Thoracic aorta (tissue), 2 donors: Measurements from ENCODE around the gene NR3C2. TPM values are rescaled to one million over a fixed set of nuclear protein-coding genes. Genes with fewer than 3 reads are reported as not detected.

Experiments used
- ATAC-seq: fragments of 150-250 bp; one replicate; pipeline ENCODE4 v1.8.0; 2017; ENCODE audit warnings: low read depth; ENCODE audit not compliant: insufficient number of reproducible peaks, low FRiP score
- DNase-seq: peaks from one replicate; pipeline ENCODE4 v3.0.0-alpha.2; 2020; ENCODE audit warnings: low spot score
- H3K27ac ChIP-seq, 2 donors: fragments of 200-600 bp; sonication (generic); 1 replicate in 1 of 2; 2 replicates in 1 of 2; pipeline ENCODE4 v1.5.1; 2016; ENCODE audit warnings: mild to moderate bottlenecking in 2 of 2, moderate library complexity in 2 of 2
- H3K27me3 ChIP-seq: fragments of 200-600 bp; sonication (generic); replicated peaks from 2 replicates; pipeline ENCODE4 v1.6.0; 2016; ENCODE audit warnings: mild to moderate bottlenecking; ENCODE audit not compliant: insufficient read depth
- H3K36me3 ChIP-seq: fragments of 200-600 bp; sonication (generic); one replicate; pipeline ENCODE4 v1.5.1; 2016
- H3K4me1 ChIP-seq, 2 donors: fragments of 200-600 bp; sonication (generic); 1 replicate in 1 of 2; 2 replicates in 1 of 2; pipeline versions ENCODE4 v1.5.1 to v1.6.0; 2016; ENCODE audit warnings: low read depth in 2 of 2, mild to moderate bottlenecking in 1 of 2; ENCODE audit not compliant: control insufficient read depth in 1 of 2
- H3K4me3 ChIP-seq: fragments of 200-600 bp; sonication (generic); 2 replicates; pipeline ENCODE4 v1.5.1; 2016; ENCODE audit warnings: mild to moderate bottlenecking
- H3K9me3 ChIP-seq: fragments of 200-600 bp; sonication (generic); 2 replicates; pipeline ENCODE4 v1.5.1; 2016
- CTCF ChIP-seq: fragments of 200-600 bp; sonication (generic); IDR thresholded peaks from one replicate; pipeline ENCODE4 v1.5.1; 2019; ENCODE audit warnings: antibody characterized with exemption
- total RNA-seq, 2 donors: library from RNA; depleted of rRNA; stranded (reverse); fragments of >200 nt; gene quantifications; one replicate each; pipeline versions ENCODE4 v1.1.0 to v1.2.3, GENCODE V29; 2016

The NR3C2 gene
- total RNA-seq, 2 donors from 2014 or later, result 11.2 to 18.1 TPM

GRCh38 chr4:148162519-148162918 is 279.7 kb downstream of the NR3C2 start:
- no peak for TF ChIP-seq CTCF
- no peak for ATAC-seq
- H3K27ac ChIP-seq, result no peak overlapping the region
- H3K4me1 ChIP-seq, result peaks cover 8 to 38% of the 10 kb centered on the region in 2 donors
- H3K36me3 ChIP-seq, result no peaks in the 10 kb centered on the region
- no peaks in the 10 kb centered on the region for H3K9me3 ChIP-seq
- H3K4me3 ChIP-seq, result no peak overlapping the region
- no peaks in the 10 kb centered on the region for H3K27me3 ChIP-seq
- DNase-seq, result no peak

- H3K9me3 ChIP-seq, result no peaks in the 10 kb centered on the region
- no peaks in the 10 kb centered on the region for H3K36me3 ChIP-seq
- peaks cover 8 to 32% of the 10 kb centered on the region in 2 donors for H3K4me1 ChIP-seq
- H3K27me3 ChIP-seq, result no peaks in the 10 kb centered on the region
- H3K27ac ChIP-seq, result no peak overlapping the region
- H3K4me3 ChIP-seq, result no peak overlapping the region
- DNase-seq (no peak), ATAC-seq (no peak)
- no peak for TF ChIP-seq CTCF
Measured at GRCh38 chr4:148161601-148162000, 280.6 kb downstream of the NR3C2 start.

GRCh38 chr4:148159793-148160192 is 282.4 kb downstream of the NR3C2 start:
- Histone ChIP-seq H3K9me3 (no peaks in the 10 kb centered on the region), H3K4me3 (no peak overlapping the region), H3K4me1 (peaks cover 4 to 25% of the 10 kb centered on the region in 2 donors), H3K36me3 (no peaks in the 10 kb centered on the region), H3K27me3 (no peaks in the 10 kb centered on the region), H3K27ac (no peak overlapping the region)
- ATAC-seq (no peak), DNase-seq (no peak)
- TF ChIP-seq CTCF, result no peak

GRCh38 chr4:148154769-148155168 is 287.4 kb downstream of the NR3C2 start:
- no peaks in the 10 kb centered on the region for H3K27me3 ChIP-seq
- no peaks in the 10 kb centered on the region for H3K4me1 ChIP-seq
- no peak for TF ChIP-seq CTCF
- no peak overlapping the region for H3K27ac ChIP-seq
- DNase-seq (no peak), ATAC-seq (no peak)
- H3K9me3 ChIP-seq, result no peaks in the 10 kb centered on the region
- no peaks in the 10 kb centered on the region for H3K36me3 ChIP-seq
- H3K4me3 ChIP-seq, result no peak overlapping the region

- Histone ChIP-seq H3K27ac (no peak overlapping the region), H3K9me3 (no peaks in the 10 kb centered on the region), H3K4me3 (no peak overlapping the region), H3K36me3 (no peaks in the 10 kb centered on the region), H3K27me3 (no peaks in the 10 kb centered on the region), H3K4me1 (no peaks in the 10 kb centered on the region)
- DNase-seq, result no peak
- TF ChIP-seq CTCF, result no peak
- no peak for ATAC-seq
Measured at GRCh38 chr4:148152868-148153625, 289.2 kb downstream of the NR3C2 start.
